ENCODE measurements around the gene PCDHA1. TPM values are rescaled to one million over a fixed set of nuclear protein-coding genes. Genes with fewer than 3 reads are reported as not detected.
"Not testable (repeated sequence)": the region's sequence is repeated elsewhere in the genome, so short reads cannot be mapped to it uniquely, and the experiment has no call there.

PCDHA1 gene
- total and polyA plus RNA-seq, 12 donors: 0.05 to 0.20 (median 0.08) TPM; not detected in 5

GRCh38 chr5:140833993-140834392, 48.1 kb downstream of the PCDHA1 start, which contains the start of gene PCDHA7:
TSS of gene PCDHA7 (plus strand) at chr5:140834269. CDS start at chr5:140834384, 115 bp downstream.
- WGBS, 4 donors: 5 to 14% (median 8%) methylated on average over 8 of the region's 8 CpGs
- H3K4me3 ChIP-seq: no peak within 1 kb of the TSS
- TF ChIP-seq, protein P1, sequence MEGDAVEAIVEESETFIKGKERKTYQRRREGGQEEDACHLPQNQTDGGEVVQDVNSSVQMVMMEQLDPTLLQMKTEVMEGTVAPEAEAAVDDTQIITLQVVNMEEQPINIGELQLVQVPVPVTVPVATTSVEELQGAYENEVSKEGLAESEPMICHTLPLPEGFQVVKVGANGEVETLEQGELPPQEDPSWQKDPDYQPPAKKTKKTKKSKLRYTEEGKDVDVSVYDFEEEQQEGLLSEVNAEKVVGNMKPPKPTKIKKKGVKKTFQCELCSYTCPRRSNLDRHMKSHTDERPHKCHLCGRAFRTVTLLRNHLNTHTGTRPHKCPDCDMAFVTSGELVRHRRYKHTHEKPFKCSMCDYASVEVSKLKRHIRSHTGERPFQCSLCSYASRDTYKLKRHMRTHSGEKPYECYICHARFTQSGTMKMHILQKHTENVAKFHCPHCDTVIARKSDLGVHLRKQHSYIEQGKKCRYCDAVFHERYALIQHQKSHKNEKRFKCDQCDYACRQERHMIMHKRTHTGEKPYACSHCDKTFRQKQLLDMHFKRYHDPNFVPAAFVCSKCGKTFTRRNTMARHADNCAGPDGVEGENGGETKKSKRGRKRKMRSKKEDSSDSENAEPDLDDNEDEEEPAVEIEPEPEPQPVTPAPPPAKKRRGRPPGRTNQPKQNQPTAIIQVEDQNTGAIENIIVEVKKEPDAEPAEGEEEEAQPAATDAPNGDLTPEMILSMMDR (IDR thresholded peaks at IDR 0.05): no peak
- TF ChIP-seq POLR2A (IDR thresholded peaks at IDR 0.05): no peak
- no peaks in the 10 kb centered on the region for H3K4me1 ChIP-seq (replicated peaks in 1 of 2)
- no peaks in the 10 kb centered on the region for H3K9me3 ChIP-seq (replicated peaks in 1 of 3)
- peaks cover 21% of the 10 kb centered on the region for H3K27me3 ChIP-seq
- no peaks in the 10 kb centered on the region for H3K36me3 ChIP-seq (replicated peaks in 1 of 2)
- no peak within 1 kb of the TSS for H3K27ac ChIP-seq
- no peak for DNase-seq
- intact Hi-C loops (cut with DNase I): no loop called here

GRCh38 chr5:140834439-140835008, 48.6 kb downstream of the PCDHA1 start:
- DNase-seq; H3K4me3 ChIP-seq; intact Hi-C loops (cut with DNase I); H3K36me3 ChIP-seq (replicated peaks in 1 of 2); H3K4me1 ChIP-seq (replicated peaks in 1 of 2); H3K9me3 ChIP-seq (replicated peaks in 1 of 3); H3K27ac ChIP-seq: not testable (repeated sequence)
- peaks cover 21% of the 10 kb centered on the region for H3K27me3 ChIP-seq
- 16 to 20% (median 18%) methylated on average over 19 to 26 of the region's 38 CpGs for WGBS, 4 donors

GRCh38 chr5:140835622-140836510, 49.9 kb downstream of the PCDHA1 start:
- intact Hi-C loops (cut with DNase I): no loop called here
- WGBS, 4 donors: 32 to 49% (median 38%) methylated on average over 24 to 103 of the region's 103 CpGs
- no peak for DNase-seq
- H3K27me3 ChIP-seq: peaks cover 21% of the 10 kb centered on the region
- H3K4me1 ChIP-seq (replicated peaks in 1 of 2): no peaks in the 10 kb centered on the region
- no peaks in the 10 kb centered on the region for H3K36me3 ChIP-seq (replicated peaks in 1 of 2)
- no peak overlapping the region for H3K4me3 ChIP-seq
- TF ChIP-seq, protein P1 (IDR thresholded peaks at IDR 0.05): no peak
- TF ChIP-seq POLR2A (IDR thresholded peaks at IDR 0.05): no peak
- H3K27ac ChIP-seq: no peak overlapping the region
- no peaks in the 10 kb centered on the region for H3K9me3 ChIP-seq (replicated peaks in 1 of 3)

DNA sequence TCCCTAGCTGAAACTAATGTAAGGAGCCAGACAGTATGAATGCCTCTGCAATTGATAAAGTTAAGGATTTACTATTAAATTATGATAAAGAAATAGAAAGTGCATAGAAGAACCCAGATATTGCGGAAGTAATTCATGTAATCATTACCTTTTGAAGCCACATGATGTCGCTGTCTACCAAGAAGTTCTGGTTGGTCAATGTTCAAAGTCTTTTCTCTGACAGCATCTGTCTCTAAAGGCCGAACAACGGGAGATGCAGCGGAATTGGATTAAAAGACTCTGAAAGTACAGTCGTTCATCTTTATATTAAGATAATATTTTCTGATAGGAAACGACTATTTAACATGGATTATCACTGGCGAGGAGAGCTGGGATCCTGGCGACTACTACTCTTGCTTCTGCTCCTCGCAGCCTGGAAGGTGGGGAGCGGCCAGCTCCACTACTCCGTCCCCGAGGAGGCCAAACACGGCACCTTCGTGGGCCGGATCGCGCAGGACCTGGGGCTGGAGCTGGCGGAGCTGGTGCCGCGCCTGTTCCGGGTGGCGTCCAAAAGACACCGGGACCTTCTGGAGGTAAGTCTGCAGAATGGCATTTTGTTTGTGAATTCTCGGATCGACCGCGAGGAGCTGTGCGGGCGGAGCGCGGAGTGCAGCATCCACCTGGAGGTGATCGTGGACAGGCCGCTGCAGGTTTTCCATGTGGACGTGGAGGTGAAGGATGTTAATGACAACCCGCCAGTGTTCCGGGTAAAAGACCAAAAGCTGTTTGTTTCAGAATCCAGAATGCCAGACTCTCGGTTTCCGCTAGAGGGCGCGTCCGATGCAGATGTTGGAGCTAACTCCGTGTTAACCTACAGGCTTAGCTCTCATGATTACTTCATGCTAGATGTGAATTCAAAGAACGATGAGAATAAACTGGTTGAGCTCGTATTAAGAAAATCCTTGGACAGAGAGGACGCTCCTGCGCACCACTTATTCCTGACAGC, 55.3 kb downstream of the PCDHA1 start, which contains the start of gene PCDHA8:
TSS of gene PCDHA8 (plus strand) at position 210 of the 985 bp plus-strand sequence. CDS start at position 345, 135 bp downstream.
- intact Hi-C loops (cut with DNase I): no loop called here
- Histone ChIP-seq H3K4me1 (replicated peaks in 1 of 2) (no peaks in the 10 kb centered on the region), H3K4me3 (peak within 1 kb of the TSS in 1 of 4 donors; percentile 23), H3K27me3 (peaks cover 5% of the 10 kb centered on the region), H3K36me3 (replicated peaks in 1 of 2) (no peaks in the 10 kb centered on the region), H3K27ac (no peak within 1 kb of the TSS), H3K9me3 (replicated peaks in 1 of 3) (peaks cover 0 to 13% (median 0%) of the 10 kb centered on the region in 3 donors)
- no peak for TF ChIP-seq POLR2A (IDR thresholded peaks at IDR 0.05)
- TF ChIP-seq, protein P1 (IDR thresholded peaks at IDR 0.05): no peak
- DNase-seq: no peak
- 13 to 26% (median 21%) methylated on average over 19 to 47 of the region's 47 CpGs for WGBS, 4 donors

All from adrenal gland (tissue), 12 donors.